Lower leg skin (tissue), 4 donors: ENCODE data around the gene PLXNA2. TPM values are rescaled to one million over a fixed set of nuclear protein-coding genes. Genes with fewer than 3 reads are reported as not detected.

Experiments
- DNase-seq, 2 donors: peaks; one replicate each; pipeline ENCODE4 v3.0.0-alpha.2; 2019; ENCODE audit warnings: low spot score in 2 of 2
- H3K4me3 ChIP-seq: fragments of 200-600 bp; sonication (generic); 2 replicates; pipeline ENCODE4 v1.5.1; 2017; ENCODE audit warnings: mild to moderate bottlenecking, low read depth; ENCODE audit not compliant: poor library complexity, severe bottlenecking
- CTCF ChIP-seq, 3 donors: fragments of 450-650 bp; IDR thresholded peaks; one replicate each; pipeline ENCODE4 v1.5.1; 2016; ENCODE audit warnings: antibody characterized with exemption in 3 of 3, mild to moderate bottlenecking in 3 of 3, moderate library complexity in 2 of 3
- POLR2A ChIP-seq, 2 donors: fragments of 450-650 bp; IDR thresholded peaks; one replicate each; pipeline ENCODE4 v1.6.1; 2016 to 2017; ENCODE audit warnings: antibody characterized with exemption in 2 of 2, mild to moderate bottlenecking in 1 of 2, moderate library complexity in 1 of 2
- WGBS, 2 donors: methylation state at CpG; one replicate each; pipeline ENCODE4 v1.1.5; 2018; 5-methylcytosine and 5-hydroxymethylcytosine counted together
- intact Hi-C: fragments of 100-400 bp; cut with DNase I; formaldehyde crosslinking; loops from one replicate; pipeline ENCODE4 v1.15.0; 2023; ENCODE audit warnings: low total_unique reads
- total RNA-seq, 4 donors: library from RNA; depleted of rRNA; stranded (reverse); fragments of >200 nt; gene quantifications; one replicate each; pipeline ENCODE4 v1.1.0, GENCODE V29; 2016

Gene PLXNA2
- total RNA-seq, 4 donors from 2014 or later = 27.4 to 44.2 (median 36.9) TPM

- intact Hi-C loops = loop anchor here (10.0 kb wide), 1 partner anchor 55 kb away; no protein-coding TSS in a partner anchor
- no peak overlapping the region for H3K4me3 ChIP-seq
- TF ChIP-seq CTCF (IDR thresholded peaks at IDR 0.05) (no peak), POLR2A (IDR thresholded peaks at IDR 0.05) (no peak)
- WGBS, 2 donors = 77 to 79% methylated on average over 7 of the region's 7 CpGs
- DNase-seq = no peak
Observed at GRCh38 chr1:208179961-208180409, 64.2 kb downstream of the PLXNA2 start.

- intact Hi-C loops = no loop called here
Observed at GRCh38 chr1:208179263-208179816, 64.8 kb downstream of the PLXNA2 start.

GRCh38 chr1:208178091-208178529 is 66.1 kb downstream of the PLXNA2 start:
- intact Hi-C loops = no loop called here
- WGBS, 2 donors = 75 to 79% methylated on average over 2 of the region's 2 CpGs
- H3K4me3 ChIP-seq = no peak overlapping the region
- DNase-seq = no peak
- TF ChIP-seq CTCF (IDR thresholded peaks at IDR 0.05) (no peak), POLR2A (IDR thresholded peaks at IDR 0.05) (no peak)

More at GRCh38 chr1:208179263-208179816, 64.8 kb downstream of the PLXNA2 start:
- 65 to 73% methylated on average over 6 of the region's 6 CpGs for WGBS, 2 donors
- no peak for DNase-seq
- no peak overlapping the region for H3K4me3 ChIP-seq
- TF ChIP-seq POLR2A (IDR thresholded peaks at IDR 0.05) = no peak
- TF ChIP-seq CTCF (IDR thresholded peaks at IDR 0.05) = no peak

- WGBS, 2 donors = 49 to 50% methylated on average over 3 of the region's 3 CpGs
- TF ChIP-seq POLR2A (IDR thresholded peaks at IDR 0.05) = no peak
- no peak for DNase-seq
- no peak overlapping the region for H3K4me3 ChIP-seq
- intact Hi-C loops = no loop called here
Observed at GRCh38 chr1:208177656-208178055, 66.5 kb downstream of the PLXNA2 start.

GRCh38 chr1:208176649-208177048 is 67.5 kb downstream of the PLXNA2 start:
- no peak for TF ChIP-seq CTCF (IDR thresholded peaks at IDR 0.05)
- no peak for TF ChIP-seq POLR2A (IDR thresholded peaks at IDR 0.05)
- 86 to 90% methylated on average over 3 of the region's 3 CpGs for WGBS, 2 donors
- intact Hi-C loops = no loop called here
- no peak for DNase-seq
- no peak overlapping the region for H3K4me3 ChIP-seq

GRCh38 chr1:208175508-208175895 is 68.7 kb downstream of the PLXNA2 start:
- intact Hi-C loops = no loop called here
- H3K4me3 ChIP-seq = no peak overlapping the region
- DNase-seq = no peak
- TF ChIP-seq POLR2A (IDR thresholded peaks at IDR 0.05) (no peak), CTCF (IDR thresholded peaks at IDR 0.05) (no peak)
